GM23248 (cell line): ENCODE data around the gene NUTM2A.
"Not testable (repeated sequence)": the region's sequence is repeated elsewhere in the genome, so short reads cannot be mapped to it uniquely, and the experiment has no call there.

ENCODE experiments used
- EZH2 ChIP-seq: fragments of 200-600 bp; sonication (generic); IDR thresholded peaks from 2 replicates; pipeline ENCODE4 v1.6.1; 2018; ENCODE audit warnings: antibody characterized with exemption, mild to moderate bottlenecking; ENCODE audit not compliant: insufficient read depth, poor library complexity, severe bottlenecking
- EZH2phosphoT487 ChIP-seq: fragments of 200-600 bp; sonication (generic); IDR thresholded peaks from 2 replicates; pipeline ENCODE4 v1.6.1; 2018; ENCODE audit warnings: antibody characterized with exemption, moderate library complexity, mild to moderate bottlenecking, low read depth; ENCODE audit not compliant: insufficient read depth

GRCh38 chr10:87237244-87237643 lies 12.0 kb downstream of the NUTM2A start:
- not testable (repeated sequence) for TF ChIP-seq EZH2, EZH2phosphoT487
